H9 (cell line): ENCODE results near the gene RYR3. TPM values are rescaled to one million over a fixed set of nuclear protein-coding genes. Genes with fewer than 3 reads are reported as not detected.

Experiments
- DNase-seq: peaks from one replicate; pipeline ENCODE4 v3.0.0-alpha.2; 2017
- H2AFZ ChIP-seq: one replicate; pipeline ENCODE4 v1.6.1; 2013; ENCODE audit warnings: mild to moderate bottlenecking, low read length, control low read depth, moderate library complexity
- H2AK5ac ChIP-seq: 2 replicates; pipeline ENCODE4 v1.6.1; 2013; ENCODE audit warnings: low read length, control low read depth, mixed read lengths; ENCODE audit not compliant: insufficient read length
- H2BK120ac ChIP-seq: one replicate; pipeline ENCODE4 v1.6.1; 2013; ENCODE audit warnings: low read depth, mild to moderate bottlenecking, low read length, control low read depth, inconsistent platforms; ENCODE audit not compliant: poor library complexity, severe bottlenecking
- H2BK12ac ChIP-seq: 2 replicates; pipeline ENCODE4 v1.6.1; 2013; ENCODE audit warnings: low read length, control low read depth, mixed read lengths, low read depth; ENCODE audit not compliant: insufficient read length
- H2BK15ac ChIP-seq: 2 replicates; pipeline ENCODE4 v1.6.1; 2013; ENCODE audit warnings: low read depth, low read length, control low read depth
- H2BK20ac ChIP-seq: one replicate; pipeline ENCODE4 v1.6.1; 2013; ENCODE audit warnings: low read depth, mild to moderate bottlenecking, low read length, control low read depth, inconsistent platforms; ENCODE audit not compliant: poor library complexity, severe bottlenecking
- H2BK5ac ChIP-seq: 2 replicates; pipeline ENCODE4 v1.6.1; 2013; ENCODE audit warnings: low read length, control low read depth, mixed read lengths; ENCODE audit not compliant: insufficient read length
- H3K14ac ChIP-seq: 2 replicates; pipeline ENCODE4 v1.6.1; 2013; ENCODE audit warnings: low read length, control low read depth; ENCODE audit not compliant: insufficient read depth
- H3K18ac ChIP-seq: 2 replicates; pipeline ENCODE4 v1.6.1; 2013; ENCODE audit warnings: low read depth, mild to moderate bottlenecking, mixed read lengths, low read length, control low read depth; ENCODE audit not compliant: insufficient read length
- H3K23ac ChIP-seq: 2 replicates; pipeline ENCODE4 v1.6.1; 2013; ENCODE audit warnings: low read length, control low read depth, mixed read lengths, low read depth; ENCODE audit not compliant: insufficient read length
- H3K23me2 ChIP-seq: 2 replicates; pipeline ENCODE4 v1.6.1; 2013; ENCODE audit warnings: low read depth, mild to moderate bottlenecking, mixed read lengths, low read length, control low read depth; ENCODE audit not compliant: insufficient read length, poor library complexity, severe bottlenecking
- H3K27ac ChIP-seq: 2 replicates; pipeline ENCODE4 v1.5.1; 2013; ENCODE audit warnings: low read length, control low read depth, mixed read lengths, low read depth; ENCODE audit not compliant: insufficient read length
- H3K27me3 ChIP-seq: 2 replicates; pipeline ENCODE4 v1.6.1; 2013; ENCODE audit warnings: low read length, control low read depth, inconsistent platforms; ENCODE audit not compliant: insufficient read depth
- H3K4ac ChIP-seq: 2 replicates; pipeline ENCODE4 v1.6.1; 2013; ENCODE audit warnings: low read depth, mild to moderate bottlenecking, control low read depth, inconsistent platforms, low read length, moderate library complexity
- H3K4me1 ChIP-seq: 2 replicates; pipeline ENCODE4 v1.6.1; 2013; ENCODE audit warnings: low read length, control low read depth, inconsistent platforms; ENCODE audit not compliant: insufficient read depth
- H3K4me2 ChIP-seq: 2 replicates; pipeline ENCODE4 v1.6.1; 2013; ENCODE audit warnings: low read length, control low read depth, mixed read lengths; ENCODE audit not compliant: insufficient read length, insufficient read depth
- H3K56ac ChIP-seq: 2 replicates; pipeline ENCODE4 v1.6.1; 2013; ENCODE audit warnings: low read depth, mild to moderate bottlenecking, mixed read lengths, low read length, control low read depth; ENCODE audit not compliant: insufficient read length
- H3K79me1 ChIP-seq: 2 replicates; pipeline ENCODE4 v1.6.1; 2013; ENCODE audit warnings: low read depth, mild to moderate bottlenecking, moderate library complexity, low read length, control low read depth, inconsistent platforms; ENCODE audit not compliant: insufficient read depth, poor library complexity, severe bottlenecking
- H3K79me2 ChIP-seq: 2 replicates; pipeline ENCODE4 v1.6.1; 2013; ENCODE audit warnings: low read length, control low read depth, inconsistent platforms; ENCODE audit not compliant: insufficient read depth
- H3K9ac ChIP-seq: 2 replicates; pipeline ENCODE4 v1.6.1; 2013; ENCODE audit warnings: low read length, control low read depth, mixed read lengths; ENCODE audit not compliant: insufficient read length; ENCODE audit errors: extremely low read depth
- H3K9me3 ChIP-seq: one replicate; pipeline ENCODE4 v1.6.1; 2013; ENCODE audit warnings: low read depth, low read length, inconsistent platforms; ENCODE audit not compliant: control insufficient read depth
- H3T11ph ChIP-seq: one replicate; pipeline ENCODE4 v1.6.1; 2013; ENCODE audit warnings: mild to moderate bottlenecking, low read length, control low read depth, inconsistent platforms
- H4K20me1 ChIP-seq: one replicate; pipeline ENCODE4 v1.6.1; 2013; ENCODE audit not compliant: control insufficient read depth, insufficient read length, insufficient read depth
- H4K5ac ChIP-seq: 2 replicates; pipeline ENCODE4 v1.6.1; 2013; ENCODE audit warnings: low read depth, mild to moderate bottlenecking, mixed read lengths, low read length, control low read depth; ENCODE audit not compliant: insufficient read length
- H4K8ac ChIP-seq: replicated peaks from 2 replicates; pipeline ENCODE4 v1.6.1; 2013; ENCODE audit warnings: low read length, control low read depth, mixed read lengths, low read depth; ENCODE audit not compliant: insufficient read length
- H4K91ac ChIP-seq: 2 replicates; pipeline ENCODE4 v1.6.1; 2013; ENCODE audit warnings: low read depth, mild to moderate bottlenecking, moderate library complexity, mixed read lengths, low read length, control low read depth; ENCODE audit not compliant: insufficient read length
- H3K27ac Mint-ChIP-seq, 3 experiments: 2 replicates in 2 of 3; 3 replicates in 1 of 3; pipeline ENCODE4 v1.8.0; 2020 to 2021; ENCODE audit warnings: mixed read lengths in 3 of 3, mild to moderate bottlenecking in 1 of 3, moderate library complexity in 1 of 3
- H3K27me3 Mint-ChIP-seq: 2 replicates; pipeline ENCODE4 v1.8.0; 2021; ENCODE audit warnings: low read depth, mild to moderate bottlenecking, moderate library complexity, mixed read lengths
- H3K36me3 Mint-ChIP-seq, 3 experiments: 2 replicates in 2 of 3; 3 replicates in 1 of 3; pipeline ENCODE4 v1.8.0; 2020 to 2021; ENCODE audit warnings: low read depth in 3 of 3, mixed read lengths in 3 of 3; ENCODE audit not compliant: insufficient read depth in 1 of 3
- H3K4me1 Mint-ChIP-seq, 2 experiments: 2 replicates each; pipeline ENCODE4 v1.8.0; 2020; ENCODE audit warnings: mixed read lengths in 2 of 2
- H3K4me3 Mint-ChIP-seq, 2 experiments: 2 replicates in 1 of 2; 3 replicates in 1 of 2; pipeline ENCODE4 v1.8.0; 2020 to 2021; ENCODE audit warnings: mild to moderate bottlenecking in 2 of 2, mixed read lengths in 2 of 2, moderate library complexity in 1 of 2
- H3K9me3 Mint-ChIP-seq, 2 experiments: 2 replicates in 1 of 2; 3 replicates in 1 of 2; pipeline ENCODE4 v1.8.0; 2020; ENCODE audit warnings: mild to moderate bottlenecking in 2 of 2, mixed read lengths in 2 of 2, moderate library complexity in 1 of 2
- CTCF ChIP-seq: fragments of 200-600 bp; sonication (generic); conservative IDR thresholded peaks from 3 replicates; pipeline ENCODE4 v1.8.0; 2021; ENCODE audit warnings: antibody characterized with exemption, mild to moderate bottlenecking
- total RNA-seq: library from RNA; stranded (reverse); gene quantifications from 2 replicates; pipeline ENCODE4 v1.2.1, GENCODE V29; 2021

Gene RYR3
- total RNA-seq, 1 experiment from 2014 or later, result 0.85 TPM

- Histone ChIP-seq H3K14ac (no peak overlapping the region), H2AFZ (no peak overlapping the region), H4K5ac (no peak overlapping the region), H3K27ac (no peak overlapping the region), H3K56ac (no peak overlapping the region), H3K4me2 (no peak overlapping the region), H3K23ac (no peak overlapping the region), H2BK20ac (no peak overlapping the region), H3K79me2 (no peaks in the 10 kb centered on the region), H3K79me1 (no peaks in the 10 kb centered on the region), H3K4me1 (no peaks in the 10 kb centered on the region), H4K91ac (no peak overlapping the region), H3K4ac (no peak overlapping the region), H3K9ac (no peak overlapping the region), H2BK15ac (no peak overlapping the region), H3K23me2 (no peaks in the 10 kb centered on the region), H3T11ph (no peak overlapping the region), H2AK5ac (no peak overlapping the region), H3K9me3 (no peaks in the 10 kb centered on the region), H2BK12ac (no peak overlapping the region), H4K8ac (no peak overlapping the region), H4K20me1 (no peaks in the 10 kb centered on the region), H2BK5ac (no peak overlapping the region), H3K18ac (no peak overlapping the region), H2BK120ac (no peak overlapping the region), H3K27me3 (no peaks in the 10 kb centered on the region)
- Mint-ChIP-seq H3K4me1 (no peaks in the 10 kb centered on the region), H3K9me3 (no peaks in the 10 kb centered on the region), H3K4me3 (no peak overlapping the region), H3K27me3 (no peaks in the 10 kb centered on the region; the same call in 1 of the 2 replicates), H3K27ac (no peak overlapping the region), H3K36me3 (no peaks in the 10 kb centered on the region)
- no peak; the same call in 2 of the 3 replicates for TF ChIP-seq CTCF
- no peak for DNase-seq
Observed at GRCh38 chr15:33296050-33296449, 14.7 kb upstream of the RYR3 start.
